Astrocyte of the cerebellum (primary cell): ENCODE results near the gene SAAL1.

ENCODE experiments used
- DNase-seq: peaks from one replicate; pipeline ENCODE4 v3.0.0-alpha.2; 2011; ENCODE audit warnings: low read depth
- H3K4me3 ChIP-seq: 2 replicates; pipeline ENCODE4 v1.5.1; 2011; ENCODE audit warnings: mild to moderate bottlenecking, low read depth, low read length, moderate library complexity
- in situ Hi-C: cut with HindIII; loops from 2 replicates; pipeline ENCODE4 v1.10.0; 2017; ENCODE audit warnings: low sequenced_read_pairs
- TF ChIP-seq, protein P1 (sequence below): IDR thresholded peaks from 2 replicates; pipeline ENCODE4 v1.5.1; 2012; ENCODE audit warnings: low read length, low read depth, moderate library complexity, mild to moderate bottlenecking; ENCODE audit errors: missing control alignments

SAAL1 gene

DNA sequence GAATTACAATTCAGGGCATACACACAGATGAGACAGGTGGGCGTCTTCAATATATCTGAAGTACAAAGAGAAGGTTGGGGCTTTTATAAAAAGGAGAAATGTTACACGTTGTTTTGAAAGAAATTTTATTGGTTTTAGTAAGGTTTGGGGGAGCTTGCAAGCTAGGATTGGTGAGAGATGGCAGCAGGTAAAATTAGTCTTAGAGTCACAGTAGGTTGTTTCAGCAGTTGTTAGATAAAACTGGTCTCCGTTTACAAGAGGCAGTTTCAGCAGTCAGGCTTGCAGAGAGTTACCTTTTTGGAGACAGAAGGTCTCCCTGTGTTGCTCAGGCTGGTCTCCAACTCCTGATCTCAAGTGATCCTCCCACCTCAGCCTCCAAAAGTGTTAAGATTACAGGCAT, 2.4 kb upstream of the SAAL1 start:
- TF ChIP-seq, protein P1, sequence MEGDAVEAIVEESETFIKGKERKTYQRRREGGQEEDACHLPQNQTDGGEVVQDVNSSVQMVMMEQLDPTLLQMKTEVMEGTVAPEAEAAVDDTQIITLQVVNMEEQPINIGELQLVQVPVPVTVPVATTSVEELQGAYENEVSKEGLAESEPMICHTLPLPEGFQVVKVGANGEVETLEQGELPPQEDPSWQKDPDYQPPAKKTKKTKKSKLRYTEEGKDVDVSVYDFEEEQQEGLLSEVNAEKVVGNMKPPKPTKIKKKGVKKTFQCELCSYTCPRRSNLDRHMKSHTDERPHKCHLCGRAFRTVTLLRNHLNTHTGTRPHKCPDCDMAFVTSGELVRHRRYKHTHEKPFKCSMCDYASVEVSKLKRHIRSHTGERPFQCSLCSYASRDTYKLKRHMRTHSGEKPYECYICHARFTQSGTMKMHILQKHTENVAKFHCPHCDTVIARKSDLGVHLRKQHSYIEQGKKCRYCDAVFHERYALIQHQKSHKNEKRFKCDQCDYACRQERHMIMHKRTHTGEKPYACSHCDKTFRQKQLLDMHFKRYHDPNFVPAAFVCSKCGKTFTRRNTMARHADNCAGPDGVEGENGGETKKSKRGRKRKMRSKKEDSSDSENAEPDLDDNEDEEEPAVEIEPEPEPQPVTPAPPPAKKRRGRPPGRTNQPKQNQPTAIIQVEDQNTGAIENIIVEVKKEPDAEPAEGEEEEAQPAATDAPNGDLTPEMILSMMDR = no peak
- no peak for DNase-seq
- no peak overlapping the region for H3K4me3 ChIP-seq
- in situ Hi-C loops = no loop called here

DNA sequence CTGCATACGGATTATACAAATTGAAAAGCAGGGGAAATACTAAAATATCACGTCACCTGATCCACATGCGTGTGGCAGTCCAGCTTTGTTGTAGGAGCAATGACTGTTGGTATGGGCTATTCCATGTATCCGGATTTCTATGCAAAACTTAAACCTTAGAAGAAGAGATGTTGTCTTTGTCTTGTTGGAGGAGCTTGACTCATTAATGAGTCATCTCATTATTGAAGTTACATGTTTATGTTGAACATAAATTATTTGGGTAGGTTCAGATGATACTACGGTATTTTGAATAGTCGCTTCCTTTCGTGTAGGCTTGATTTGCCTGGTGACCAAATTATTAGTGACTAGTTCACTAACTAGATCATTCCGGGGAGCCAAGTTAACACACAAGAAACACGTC, 806 bp upstream of the SAAL1 start:
- in situ Hi-C loops = no loop called here
- TF ChIP-seq, protein P1 = no peak
- no peak for DNase-seq
- H3K4me3 ChIP-seq = no peak overlapping the region

DNA sequence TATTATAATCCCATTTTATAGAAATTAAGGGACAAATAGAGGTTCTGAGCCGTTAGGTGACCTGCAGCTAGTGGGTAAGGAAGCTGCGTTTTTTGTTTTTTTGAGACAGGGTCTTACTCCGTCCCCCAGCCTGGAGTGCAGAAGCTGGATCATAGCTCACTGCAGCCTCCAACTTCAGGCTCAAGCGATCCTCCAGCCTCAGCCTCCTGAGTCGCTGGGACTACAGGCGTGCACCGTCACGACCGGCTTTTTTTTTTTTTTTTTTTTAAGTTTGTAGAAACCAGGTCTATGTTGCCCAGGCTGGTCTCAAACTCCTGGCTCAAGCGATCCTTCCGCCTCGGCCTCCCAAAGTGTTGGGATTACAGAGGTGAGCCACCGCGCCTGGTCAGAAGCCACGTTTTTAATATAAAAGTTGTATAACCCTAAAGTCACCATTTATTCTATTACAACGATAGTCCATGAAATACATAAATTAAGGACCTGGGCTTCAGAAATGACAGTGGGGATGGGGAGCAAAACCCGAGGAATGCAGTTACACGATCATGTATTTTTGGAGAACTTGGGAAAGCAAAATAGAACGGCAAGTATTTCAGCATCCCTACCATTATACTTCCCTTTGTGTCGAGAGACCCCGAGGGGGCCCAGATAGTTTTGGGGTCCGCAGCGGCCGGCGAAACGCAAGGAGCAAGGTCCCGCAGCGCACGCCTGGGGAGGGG, 638 bp downstream of the SAAL1 start:
- TF ChIP-seq, protein P1 = no peak
- DNase-seq = no peak
- in situ Hi-C loops = no loop called here
- H3K4me3 ChIP-seq = peak overlapping the region; percentile 77

DNA sequence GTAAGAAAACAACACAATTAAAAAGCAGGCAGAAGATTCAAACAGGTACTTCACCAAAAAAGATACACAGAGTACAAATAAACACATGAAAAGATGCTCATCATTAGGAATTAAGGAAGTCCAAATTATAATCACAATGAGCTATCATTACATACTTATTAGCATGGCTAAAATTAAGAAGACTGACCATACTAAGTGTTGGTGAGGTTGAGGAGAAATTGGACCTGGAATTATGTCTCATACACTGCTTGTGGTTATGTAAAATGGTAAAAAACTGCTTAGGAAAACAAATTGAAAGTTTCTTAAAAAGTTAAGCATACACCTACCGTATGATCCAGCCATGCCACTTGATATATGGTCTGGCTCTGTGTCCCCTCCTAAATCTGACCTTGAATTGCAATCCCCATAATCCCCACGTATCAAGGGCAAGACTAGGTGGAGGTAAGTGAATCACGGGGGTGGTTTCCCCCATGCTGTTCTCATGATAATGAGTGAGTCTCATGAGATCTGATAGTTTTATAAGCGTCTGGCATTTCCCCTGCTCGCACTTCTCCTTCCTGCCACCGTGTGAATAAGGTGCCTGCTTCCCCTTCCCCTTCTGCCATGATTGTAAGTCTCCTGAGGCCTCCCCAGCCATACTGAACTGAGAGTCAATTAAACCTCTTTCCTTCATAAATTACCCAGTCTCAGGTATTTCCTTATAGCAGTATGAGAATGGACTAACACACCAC, 4.8 kb downstream of the SAAL1 start:
- H3K4me3 ChIP-seq = no peak overlapping the region
- in situ Hi-C loops = no loop called here
- no peak for DNase-seq
- TF ChIP-seq, protein P1 = no peak

DNA sequence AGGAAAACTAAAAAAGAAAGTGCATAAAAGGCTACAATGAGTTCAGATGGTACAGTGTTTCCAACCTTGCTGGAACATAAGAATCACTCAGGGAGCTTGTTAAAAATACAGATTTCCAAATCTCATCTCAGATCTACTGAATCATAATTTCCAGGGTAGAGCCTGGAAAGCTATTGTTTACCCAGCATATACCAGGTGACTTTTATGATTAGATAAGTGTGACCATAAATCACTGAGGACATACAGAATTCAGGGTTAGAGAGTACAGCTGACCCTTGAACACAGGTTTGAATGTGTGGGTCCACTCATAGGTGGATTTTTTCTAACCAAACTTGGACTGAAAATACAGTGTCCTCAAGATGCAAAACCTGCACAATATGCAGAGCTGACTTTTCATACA, 11.9 kb downstream of the SAAL1 start:
- in situ Hi-C loops = no loop called here
- TF ChIP-seq, protein P1 = no peak
- no peak overlapping the region for H3K4me3 ChIP-seq
- no peak for DNase-seq

DNA sequence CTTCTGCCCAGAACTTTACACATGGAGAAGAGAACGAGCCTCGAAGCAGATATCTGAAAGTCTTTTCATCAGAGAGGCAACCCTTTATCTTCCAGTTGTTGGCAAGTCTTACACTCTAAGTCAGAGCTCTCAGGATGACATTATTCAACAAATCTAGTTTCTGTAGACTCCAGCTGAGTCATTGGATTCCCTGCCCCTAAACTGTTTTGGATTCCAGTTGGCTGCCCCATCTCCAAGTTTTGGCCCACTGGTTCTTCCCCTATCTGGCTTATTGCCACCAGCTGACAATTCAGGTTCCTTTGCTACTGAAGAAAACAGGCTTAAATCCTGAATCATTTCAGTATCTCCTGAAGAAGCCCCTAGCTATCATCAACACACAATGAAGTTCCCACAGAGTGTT, 14.2 kb downstream of the SAAL1 start:
- TF ChIP-seq, protein P1 = no peak
- in situ Hi-C loops = no loop called here
- H3K4me3 ChIP-seq = no peak overlapping the region
- DNase-seq = no peak
